NCI-H2227 (cell line): ENCODE data around the gene OAF.
"Not testable (repeated sequence)": the region's sequence is repeated elsewhere in the genome, so short reads cannot be mapped to it uniquely, and the experiment has no call there.

ENCODE experiments used
- DNase-seq: peaks from one replicate; lab custom pipeline; 2025; ENCODE audit not compliant: unreplicated experiment; lab: John Stamatoyannopoulos, UW

The OAF gene

DNA sequence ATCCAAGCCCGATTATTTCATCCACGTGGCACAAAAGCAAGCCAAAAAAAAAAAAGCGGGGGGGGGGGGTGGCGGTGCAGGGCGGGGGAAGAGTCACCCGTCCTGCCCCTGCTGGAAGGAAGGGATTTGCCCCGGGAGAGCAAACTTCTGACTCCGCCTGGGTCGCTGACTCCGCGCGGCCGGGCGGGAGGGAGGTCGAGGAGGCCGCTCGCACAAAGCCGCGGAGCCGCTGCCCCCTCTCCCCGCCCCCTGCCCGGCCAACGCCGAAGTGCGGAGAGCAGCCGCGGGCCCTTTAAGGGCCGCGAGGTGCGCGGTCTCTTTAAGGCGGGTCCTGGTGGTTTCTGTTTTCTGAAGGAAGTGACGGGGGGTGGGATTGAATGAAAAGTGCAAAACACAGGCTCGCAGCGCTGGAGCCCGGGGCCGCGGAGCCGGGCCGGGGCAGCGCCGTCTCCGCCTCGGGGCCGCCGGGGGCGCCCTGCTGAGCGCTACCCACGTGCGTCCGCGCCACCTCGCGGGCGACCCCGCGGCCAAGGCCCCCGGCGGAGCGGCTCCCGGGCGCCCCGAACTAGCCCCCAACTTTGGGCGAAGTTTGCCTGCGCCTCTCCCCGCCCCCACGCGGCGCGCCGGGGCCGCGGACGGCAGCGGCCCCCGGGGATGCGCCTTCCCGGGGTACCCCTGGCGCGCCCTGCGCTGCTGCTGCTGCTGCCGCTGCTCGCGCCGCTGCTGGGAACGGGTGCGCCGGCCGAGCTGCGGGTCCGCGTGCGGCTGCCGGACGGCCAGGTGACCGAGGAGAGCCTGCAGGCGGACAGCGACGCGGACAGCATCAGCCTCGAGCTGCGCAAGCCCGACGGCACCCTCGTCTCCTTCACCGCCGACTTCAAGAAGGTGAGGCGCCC is at the start of gene OAF:
Gene OAF, plus strand, starts transcription at position 407 of the 896 bp plus-strand sequence. Its CDS starts 248 bp downstream, at position 655.
- DNase-seq: peak; percentile 59

- no peak for DNase-seq
Measured at GRCh38 chr11:120167659-120168058, 43.2 kb upstream of the OAF start.

- no peak for DNase-seq
Measured at GRCh38 chr11:120168108-120168959, 42.5 kb upstream of the OAF start.

DNA sequence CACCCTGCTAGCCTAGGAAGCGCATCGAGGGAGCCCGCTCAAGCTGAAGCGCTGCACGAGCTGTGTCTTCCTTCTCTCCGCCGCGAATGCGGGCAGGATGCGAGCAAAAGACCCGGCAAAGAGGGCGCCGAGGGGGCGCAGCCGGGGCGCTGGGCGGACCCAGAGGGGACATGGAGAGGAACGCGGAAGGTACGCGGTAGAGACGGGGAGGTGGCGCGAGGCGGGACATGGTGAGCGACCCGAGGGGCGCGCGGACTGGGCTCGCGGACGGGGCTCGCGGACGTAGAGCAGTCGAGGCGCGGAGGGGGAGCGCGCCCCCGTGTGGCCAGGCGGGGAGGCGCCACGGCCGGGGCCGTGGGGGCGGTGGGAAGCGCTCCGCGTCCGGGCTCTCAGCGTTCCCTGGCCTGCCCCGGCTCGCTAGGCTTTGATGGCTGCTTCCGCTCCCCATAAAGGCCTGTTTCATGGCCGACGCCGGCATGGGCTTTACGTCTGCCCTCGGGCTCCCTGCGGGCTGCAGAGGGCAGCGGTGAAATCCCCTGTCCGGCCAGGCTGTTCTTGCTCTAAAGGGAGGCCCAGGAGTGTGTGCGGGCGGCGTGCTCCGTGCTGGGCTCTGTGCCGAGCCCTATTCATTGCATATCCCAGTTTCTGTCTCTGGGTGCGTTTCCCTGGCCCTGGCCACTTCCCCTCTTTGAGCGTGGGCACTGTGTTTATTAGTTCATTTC is 41.7 kb upstream of the OAF start:
- peak; percentile 80 for DNase-seq

DNA sequence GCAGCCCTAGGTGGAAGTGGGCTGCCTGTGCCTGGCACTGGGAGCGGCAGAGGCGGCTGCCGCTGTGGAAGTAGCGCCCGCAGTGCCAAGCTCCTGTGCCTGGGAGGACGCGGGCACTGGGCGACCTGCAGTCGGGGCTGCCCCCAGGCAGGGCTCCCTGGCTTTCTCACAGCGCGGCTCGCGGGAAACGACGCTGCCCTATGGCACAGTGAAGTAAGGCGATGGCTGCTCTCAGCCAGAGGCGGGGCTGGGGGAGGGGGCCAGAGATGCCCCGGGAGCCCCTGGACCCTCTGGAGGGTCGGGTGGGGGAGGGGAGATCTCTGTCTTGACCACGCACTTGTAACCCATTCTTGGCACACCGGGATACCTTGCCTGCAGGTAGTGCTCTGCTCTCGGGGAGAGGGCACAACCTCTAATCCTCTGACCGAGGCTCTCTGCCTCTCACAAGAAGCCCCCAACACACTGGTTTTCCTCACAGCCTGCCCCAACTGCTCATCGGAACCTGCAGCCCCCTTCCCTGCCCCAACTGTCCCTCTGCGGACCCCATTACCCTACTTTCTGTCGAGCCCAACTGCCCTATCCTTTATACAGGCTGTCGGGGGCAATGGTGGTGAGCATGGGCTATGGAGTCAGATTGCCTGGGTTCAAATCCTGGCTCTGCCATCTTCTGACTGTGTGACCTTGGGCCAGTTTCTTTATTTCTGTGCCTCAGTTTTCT is 40.7 kb upstream of the OAF start:
- DNase-seq: no peak

DNA sequence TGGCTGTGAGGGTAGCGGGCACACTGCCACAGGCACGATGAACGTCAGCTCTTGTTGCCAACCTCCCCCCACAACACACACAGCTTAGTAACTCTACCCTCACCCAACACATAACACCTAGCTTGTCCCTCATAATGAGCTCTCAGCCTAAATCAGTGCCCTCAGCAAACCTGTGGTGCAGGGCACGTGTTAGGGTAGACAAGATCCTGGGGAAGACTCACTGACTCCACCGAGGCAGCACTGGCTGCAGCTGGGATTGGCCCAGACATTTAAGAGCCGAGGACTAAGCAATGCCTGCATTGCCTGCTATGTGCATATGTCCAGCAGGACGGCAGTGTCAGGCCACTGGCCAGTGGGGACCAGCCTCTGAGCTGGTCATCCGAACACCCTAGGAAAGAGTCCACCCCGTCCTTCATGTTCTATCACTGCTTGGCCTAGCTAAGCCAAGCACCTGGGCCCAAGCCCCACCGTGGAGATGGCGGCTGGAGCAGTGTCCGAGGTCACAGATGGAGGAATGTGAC is 40.0 kb upstream of the OAF start:
- no peak for DNase-seq

DNA sequence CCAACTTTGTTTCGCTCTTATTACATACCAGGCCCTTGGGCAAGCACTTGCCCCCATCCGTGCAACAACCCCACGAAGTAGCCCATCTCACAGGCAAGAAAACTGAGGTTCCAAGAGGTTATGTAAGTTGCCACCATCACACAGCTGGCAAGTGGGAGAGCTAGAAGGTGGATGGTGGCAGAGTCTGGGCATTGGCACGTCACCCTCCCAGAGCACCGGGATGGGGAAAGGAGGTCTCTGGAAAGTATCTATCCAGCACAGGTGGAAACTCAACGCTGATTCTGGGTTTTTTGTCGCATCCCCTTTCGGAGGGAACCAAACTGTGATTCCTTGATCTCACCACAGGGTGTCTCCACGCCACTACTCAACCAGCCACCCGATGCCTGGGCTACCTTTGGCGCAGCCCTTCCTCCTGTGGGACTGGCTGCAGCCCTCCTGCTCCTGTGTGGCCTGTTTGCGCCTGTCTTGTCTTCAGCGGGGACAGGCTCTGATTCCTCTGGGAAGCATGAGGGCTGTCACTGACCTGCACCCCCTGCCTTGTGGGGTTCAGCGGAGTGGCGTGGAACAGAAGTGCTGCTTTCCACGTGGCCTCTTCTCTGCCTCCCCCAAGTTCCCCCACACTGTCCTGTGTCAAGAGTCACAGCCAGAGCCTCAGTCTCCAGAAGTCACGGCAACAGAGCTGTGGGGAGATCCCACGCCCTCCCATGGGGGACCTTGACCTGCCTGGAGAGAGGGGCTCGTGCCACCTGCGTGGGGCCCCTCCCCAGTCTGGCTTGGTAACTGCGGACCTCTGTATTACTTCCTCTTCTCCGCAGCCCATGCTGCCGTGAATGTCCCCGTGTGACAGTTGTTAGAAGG is 38.5 kb upstream of the OAF start:
- DNase-seq: peak; percentile 70

- no peak for DNase-seq
Measured at GRCh38 chr11:120173019-120173705, 37.7 kb upstream of the OAF start.

- DNase-seq: no peak
Measured at GRCh38 chr11:120173807-120174206, 37.0 kb upstream of the OAF start.

DNA sequence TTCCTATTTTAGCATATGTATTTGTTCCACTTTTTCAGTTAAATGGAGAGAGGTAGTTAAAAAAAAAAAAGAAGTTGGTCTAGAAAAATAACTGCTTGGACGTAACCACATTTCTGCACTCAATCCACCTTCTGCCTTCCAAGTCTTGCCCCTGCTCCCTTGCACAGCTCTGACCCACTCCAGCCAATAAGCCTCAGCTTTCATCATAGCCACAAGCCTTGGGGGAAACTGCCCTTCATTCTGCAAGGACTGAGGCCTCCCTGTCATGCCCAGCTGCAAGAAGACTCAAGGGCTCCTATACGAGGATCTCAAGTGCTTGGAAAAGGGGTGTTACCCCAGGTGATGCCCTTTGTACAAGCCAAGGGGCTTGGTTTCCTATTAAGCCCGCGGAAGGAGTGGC is 36.0 kb upstream of the OAF start:
- no peak for DNase-seq

DNA sequence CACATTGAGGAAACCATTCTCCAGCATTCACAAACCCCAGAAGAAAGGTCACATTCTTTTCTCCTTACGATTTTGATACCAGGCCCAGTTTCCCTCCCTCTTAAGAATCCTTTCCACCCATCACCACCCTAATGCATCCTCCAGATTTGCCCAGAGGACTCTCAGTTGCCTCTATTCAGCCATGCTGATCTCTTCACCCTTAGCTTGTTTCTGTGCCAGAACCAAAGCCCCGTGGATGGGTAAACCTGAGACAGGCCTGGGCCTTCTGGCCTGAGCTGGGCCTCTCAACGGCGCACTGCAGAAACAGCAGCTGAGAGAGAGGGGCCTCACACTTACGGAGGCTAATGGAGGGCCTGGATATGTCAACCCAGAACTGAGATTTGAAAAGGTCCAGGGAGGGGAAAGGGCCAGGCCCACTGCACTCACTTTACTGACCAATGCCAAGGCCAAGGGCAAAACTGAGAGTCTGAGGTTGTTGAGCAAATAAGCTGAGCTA is 32.2 kb upstream of the OAF start:
- no peak for DNase-seq

- no peak for DNase-seq
Measured at GRCh38 chr11:120179057-120179672, 31.7 kb upstream of the OAF start.

DNA sequence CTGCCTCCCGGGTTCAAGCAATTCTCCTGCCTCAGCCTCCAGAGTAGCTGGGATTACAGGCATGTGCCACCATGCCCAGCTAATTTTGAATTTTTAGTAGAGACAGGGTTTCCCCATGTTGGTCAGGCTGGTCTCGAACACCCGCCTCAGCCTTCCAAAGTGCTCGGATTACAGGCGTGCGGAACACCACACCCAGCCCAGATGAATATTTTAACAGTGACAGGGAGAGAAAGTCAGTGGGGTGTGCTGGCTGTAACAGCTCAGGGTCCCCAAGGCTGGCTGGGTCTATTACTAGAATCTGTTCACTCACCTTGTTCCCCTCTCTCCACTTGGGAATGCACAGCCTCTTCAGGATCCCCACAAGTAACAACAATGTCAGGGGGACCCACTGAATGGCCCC is 30.8 kb upstream of the OAF start:
- DNase-seq: not testable (repeated sequence)

GRCh38 chr11:120180551-120181232 is 30.1 kb upstream of the OAF start:
- DNase-seq: no peak

DNA sequence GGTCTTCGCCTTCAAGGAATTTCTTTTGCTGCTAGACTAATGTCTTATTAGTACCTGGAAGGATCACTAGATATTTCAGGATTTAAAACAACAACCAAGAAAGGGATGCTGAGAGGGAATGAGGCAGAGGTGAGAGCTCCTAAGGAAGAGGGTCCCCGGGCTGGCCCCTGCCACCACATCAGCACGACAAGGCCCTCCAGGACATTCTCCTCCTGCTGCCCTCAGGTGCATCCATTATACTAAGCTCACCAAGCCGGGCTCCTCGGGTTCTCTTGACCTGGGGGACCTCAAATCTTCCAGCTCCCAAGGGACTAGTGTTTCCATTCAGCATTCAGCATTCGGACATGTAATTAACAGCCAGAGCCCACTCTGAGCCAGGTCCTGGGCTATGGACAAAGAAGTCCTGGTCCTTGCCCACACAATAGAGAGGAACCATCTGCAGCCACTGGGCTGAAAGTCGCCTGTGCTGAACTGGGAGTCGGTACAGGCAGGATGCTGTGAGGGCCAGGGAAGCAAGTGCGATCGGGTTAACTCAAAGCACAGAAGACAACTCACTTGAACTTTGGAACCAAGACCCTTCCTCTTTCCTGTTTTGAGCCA is 29.4 kb upstream of the OAF start:
- DNase-seq: no peak

DNA sequence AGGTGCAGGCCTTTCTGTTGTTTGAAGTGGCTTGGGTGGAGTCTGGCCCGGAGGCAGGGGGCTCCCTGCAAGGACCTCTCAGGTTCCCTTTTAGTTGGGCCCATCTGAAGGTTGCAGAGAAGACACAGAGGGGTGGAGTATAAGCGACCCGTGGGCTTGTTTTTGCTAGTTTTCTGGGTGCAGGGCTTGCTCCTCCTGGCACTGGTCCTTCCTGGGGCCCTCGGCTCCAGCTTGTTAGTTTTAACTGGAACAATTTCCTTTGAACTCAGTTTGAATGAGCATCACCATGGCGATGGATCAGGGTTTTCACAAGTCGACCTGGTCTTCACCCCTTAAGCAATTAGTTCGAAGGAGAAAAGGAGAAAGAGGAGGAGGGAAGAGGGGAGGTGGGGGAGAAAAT is 28.5 kb upstream of the OAF start:
- DNase-seq: no peak

- DNase-seq: no peak
Measured at GRCh38 chr11:120182790-120183491, 27.9 kb upstream of the OAF start.
